CD1c-positive myeloid dendritic cell (primary cell): ENCODE measurements around the gene DMAC1.

ENCODE experiments used
- DNase-seq: peaks from one replicate; pipeline ENCODE4 v3.0.0-alpha.2; 2016; ENCODE audit errors: extremely low spot score

Gene DMAC1, protein sequence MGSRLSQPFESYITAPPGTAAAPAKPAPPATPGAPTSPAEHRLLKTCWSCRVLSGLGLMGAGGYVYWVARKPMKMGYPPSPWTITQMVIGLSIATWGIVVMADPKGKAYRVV

DNA sequence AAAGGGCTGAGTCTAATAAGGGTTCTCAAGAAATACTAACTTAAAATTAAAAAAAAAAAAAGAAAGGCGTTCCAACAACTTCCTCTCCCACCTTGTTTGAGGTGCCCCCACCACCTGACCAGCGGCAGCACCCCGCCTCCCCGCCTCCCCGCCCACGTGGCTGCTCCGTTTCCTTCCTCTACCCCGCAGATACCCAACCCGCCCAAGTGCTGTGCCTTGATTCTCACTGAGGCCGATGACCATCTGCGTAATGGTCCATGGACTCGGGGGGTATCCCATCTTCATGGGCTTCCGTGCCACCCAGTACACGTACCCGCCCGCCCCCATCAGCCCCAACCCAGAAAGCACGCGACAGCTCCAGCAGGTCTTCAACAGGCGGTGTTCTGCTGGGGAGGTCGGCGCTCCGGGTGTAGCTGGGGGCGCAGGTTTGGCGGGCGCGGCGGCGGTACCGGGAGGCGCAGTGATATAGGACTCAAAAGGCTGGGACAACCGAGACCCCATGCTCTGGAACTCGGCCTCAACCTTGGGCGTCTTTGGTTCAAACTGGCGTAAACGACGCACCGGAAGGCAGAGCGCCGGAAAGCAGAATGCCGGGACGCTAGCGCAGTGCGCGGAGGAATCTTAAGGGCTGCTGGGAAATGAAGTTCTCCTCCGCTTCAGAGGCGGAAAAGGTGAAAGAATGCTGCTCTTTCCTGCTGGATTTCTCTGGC is at the start of gene DMAC1:
DMAC1 (minus strand) TSS at position 545 of the 710 bp plus-strand sequence; CDS start at position 501, 44 bp downstream.
- DNase-seq, result peak; percentile 81

DNA sequence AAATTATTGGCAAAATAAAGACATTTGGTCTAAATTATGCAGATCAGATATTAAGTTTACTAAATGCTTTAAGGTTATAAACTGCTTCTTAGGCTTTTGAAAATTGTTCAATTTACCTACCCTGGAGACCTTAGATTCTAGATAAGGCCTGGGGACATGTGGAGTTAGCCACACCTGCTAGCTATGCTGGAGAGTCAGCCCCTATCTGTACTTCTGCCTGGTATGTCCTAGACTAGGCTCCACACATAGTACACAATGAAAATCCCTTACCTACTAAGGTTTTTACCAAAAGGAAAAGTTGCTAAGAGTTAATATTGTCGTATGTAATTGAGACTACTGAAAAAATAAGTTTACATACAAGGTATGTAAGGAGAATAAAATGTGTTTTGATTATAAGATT is 49.8 kb upstream of the DMAC1 start:
- no peak for DNase-seq

DNA sequence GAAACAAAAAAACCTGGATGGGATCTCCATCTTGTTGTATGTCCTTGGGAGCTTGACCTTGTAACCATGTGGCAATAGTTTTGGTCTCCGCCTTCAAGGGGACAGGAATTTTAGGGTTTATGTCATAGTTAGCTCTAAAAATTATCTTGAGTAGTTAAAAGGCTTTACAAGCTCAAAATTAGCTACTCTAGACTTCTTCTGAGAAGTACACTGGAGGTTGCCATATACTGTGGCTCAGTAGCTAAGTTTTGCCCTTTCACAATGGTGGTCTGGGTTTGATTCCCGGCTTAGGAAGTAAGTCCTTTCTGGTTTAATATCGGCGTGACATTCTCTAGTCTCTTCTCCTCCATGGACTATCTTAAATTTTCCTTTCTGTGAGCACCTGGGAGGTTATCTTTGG is 48.9 kb upstream of the DMAC1 start:
- no peak for DNase-seq

DNA sequence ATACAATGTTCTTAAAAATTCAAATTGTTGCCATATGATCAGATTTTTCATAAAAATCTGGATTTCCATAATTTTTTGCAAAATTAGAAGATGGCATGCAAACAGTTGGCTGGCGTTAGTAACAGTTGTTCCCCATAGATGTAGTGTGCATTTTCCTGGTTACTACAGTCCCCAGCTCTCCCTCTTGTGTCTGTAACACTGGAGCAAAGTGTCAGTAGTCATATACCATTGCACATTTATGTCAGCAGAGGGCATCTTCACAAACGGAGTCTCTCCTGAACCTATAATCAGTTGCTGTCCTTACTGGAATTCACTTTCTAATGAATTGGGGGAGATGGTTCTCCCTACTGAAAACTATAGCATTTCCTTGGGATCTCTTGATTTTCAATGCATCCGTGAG is 44.7 kb upstream of the DMAC1 start:
- peak; percentile 5 for DNase-seq

DNA sequence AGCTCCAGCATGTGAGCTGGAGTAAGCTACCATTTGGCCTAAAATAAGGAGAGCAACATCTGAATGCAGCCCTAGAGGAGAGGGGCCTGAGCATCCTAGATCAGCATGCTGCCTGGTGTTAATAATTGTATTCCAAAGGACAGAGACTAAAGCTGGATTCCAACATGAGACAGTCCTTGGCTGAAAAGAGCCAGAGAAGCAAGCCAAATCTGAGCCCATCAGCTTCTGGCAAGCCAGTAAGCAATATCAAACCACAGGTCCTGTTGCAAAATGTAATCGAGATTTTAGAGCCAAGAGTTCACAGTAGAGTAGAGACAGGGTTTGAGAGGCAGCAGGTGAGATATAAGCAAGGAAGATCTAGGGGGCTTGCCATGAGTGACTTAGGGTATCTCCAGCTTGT is 42.3 kb upstream of the DMAC1 start:
- DNase-seq, result no peak

DNA sequence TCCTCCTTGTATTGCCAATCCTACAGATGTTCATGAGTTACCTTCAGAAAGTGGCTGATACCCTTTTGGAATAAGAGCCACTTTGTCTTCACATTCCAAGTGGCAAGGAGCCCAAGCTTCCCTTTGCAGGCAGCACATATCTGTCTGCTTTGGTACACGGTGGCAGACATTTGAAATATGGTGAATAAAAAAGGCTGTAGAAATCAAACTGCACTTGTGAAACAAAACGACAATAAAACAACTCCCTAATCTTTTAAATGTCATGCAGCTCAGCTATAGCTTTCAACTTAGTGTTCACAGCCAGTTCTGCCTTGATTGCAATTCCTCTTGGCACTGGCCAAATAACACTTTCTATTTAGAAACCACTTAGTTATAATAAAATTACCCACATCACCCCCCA is 35.0 kb upstream of the DMAC1 start:
- DNase-seq, result no peak

DNA sequence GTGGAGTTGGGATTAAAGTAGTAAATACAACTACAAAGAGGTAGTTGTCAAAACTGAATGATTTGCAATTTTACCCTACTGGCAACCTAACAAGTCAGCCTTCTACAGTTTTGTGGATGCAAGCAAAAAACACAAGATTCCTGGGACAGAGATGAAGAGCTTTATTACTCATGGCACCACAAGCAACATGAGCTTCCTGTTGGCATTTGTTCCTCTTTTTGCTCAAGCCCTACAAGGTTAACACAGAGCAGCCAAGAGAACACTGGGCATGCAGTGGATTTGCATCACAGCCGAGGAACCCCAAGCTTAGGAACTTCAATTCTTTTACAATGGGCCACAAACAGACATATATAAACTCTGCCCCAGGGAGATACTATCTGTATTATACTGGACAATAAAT is 28.8 kb upstream of the DMAC1 start:
- DNase-seq, result peak; percentile 11

DNA sequence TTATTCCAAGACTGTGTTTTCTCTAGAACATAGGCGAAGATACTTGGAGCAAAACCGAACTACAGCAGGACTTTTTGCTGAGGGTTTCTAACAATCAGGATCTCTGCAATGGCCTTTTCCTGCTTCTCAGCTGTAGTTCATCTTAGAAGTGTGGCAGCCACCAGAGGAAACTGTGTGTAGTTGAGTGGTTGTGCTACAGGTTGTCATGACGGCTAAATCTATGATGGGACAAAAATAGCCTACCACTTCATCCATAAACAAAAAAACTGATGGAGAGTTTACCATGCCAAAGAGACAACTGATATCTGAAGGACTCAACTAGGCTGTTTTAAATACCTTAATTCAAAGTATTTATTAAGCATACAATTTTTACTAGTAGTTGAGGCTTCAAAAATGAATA is 28.2 kb upstream of the DMAC1 start:
- no peak for DNase-seq

DNA sequence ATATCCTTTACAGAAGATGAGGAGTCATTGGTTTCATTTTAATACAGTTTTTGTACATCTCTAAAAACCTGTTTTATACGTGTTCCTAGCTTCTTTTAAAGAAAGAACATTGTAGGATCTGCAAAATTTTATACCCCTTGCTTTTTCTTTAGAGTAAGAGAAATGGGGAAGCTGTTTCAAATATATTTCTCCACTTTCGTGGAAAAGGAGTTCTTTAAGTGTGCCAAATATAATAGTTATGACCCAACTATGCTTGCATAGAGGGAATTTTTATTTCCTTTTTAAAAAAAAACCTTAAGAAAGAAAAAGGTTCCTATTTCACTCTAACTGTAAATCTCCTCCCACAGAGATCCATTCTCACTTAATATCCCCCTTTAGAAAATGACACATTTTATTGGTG is 27.5 kb upstream of the DMAC1 start:
- DNase-seq, result no peak

DNA sequence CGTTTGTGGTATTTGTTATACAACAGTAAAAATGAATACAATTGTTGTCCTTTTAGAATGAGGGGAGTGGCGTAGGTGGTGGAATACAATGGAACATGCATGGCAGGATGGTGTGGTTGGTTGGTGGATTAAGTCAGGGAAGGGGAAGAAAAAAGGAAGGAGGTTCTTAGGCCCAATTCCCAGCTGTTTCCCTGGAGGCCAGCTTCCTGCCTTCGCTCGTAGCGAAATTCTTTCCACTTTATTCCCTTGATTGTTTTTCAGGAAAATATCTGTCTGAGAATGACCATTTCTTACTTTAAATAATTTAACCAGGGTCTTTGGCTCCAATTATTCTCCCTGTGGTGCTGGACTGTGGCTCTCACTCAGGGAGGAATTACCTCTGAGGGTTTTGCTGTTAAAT is 24.1 kb upstream of the DMAC1 start:
- no peak for DNase-seq

DNA sequence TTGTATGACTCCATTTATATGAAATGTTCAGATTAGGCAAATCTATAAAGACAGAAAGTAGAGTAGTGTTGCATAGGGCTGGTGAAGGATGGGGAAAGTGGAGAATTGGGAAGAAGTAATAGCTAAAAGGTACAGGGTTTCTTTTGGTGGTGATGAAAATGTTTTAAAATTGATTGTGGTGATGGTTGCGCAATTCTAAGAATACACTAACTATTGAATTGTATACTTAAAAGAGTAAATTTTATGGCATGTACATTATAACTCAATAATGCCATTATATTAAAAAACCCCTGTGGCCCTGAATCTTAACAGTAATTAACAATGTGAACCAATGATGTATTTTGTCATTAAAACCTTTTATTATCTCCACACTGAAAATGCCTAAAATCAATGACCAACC is 20.4 kb upstream of the DMAC1 start:
- no peak for DNase-seq

DNA sequence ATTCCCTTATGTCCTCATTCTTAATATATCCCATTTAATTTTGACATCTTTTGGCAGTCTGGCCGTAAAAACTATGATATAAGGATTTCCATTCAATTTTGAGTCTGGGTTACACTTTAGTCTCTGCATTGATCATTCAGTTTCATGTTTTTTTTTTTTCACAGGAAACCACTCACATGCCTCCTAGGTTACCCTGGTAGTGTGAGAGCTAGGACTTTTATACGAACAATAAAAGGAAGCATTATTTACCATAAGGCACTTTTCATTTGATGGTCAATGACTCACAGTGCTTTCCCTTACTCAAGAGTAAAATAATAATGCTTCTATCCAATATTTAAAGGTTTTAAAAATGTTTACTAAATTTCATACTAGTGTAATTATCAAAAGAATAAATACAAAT is 16.4 kb upstream of the DMAC1 start:
- no peak for DNase-seq

DNA sequence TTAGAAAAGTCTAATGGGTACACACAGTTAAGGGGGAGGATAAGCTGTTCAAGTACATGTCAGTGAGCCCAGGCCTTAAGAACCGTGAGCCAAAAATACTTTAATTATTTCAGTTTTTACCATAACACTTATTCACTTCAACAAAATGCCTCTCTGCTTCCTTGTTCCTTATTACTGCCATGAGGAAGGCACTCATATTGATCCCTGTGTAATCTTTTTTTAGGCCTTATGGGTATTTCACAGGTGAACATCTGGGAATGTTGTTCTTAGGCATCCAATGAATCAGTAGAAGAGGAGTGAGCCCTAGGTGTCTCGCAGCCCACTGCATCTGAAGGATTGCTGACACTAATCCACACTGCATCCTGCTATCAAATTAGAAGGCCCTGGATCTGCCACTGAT is 13.5 kb upstream of the DMAC1 start:
- no peak for DNase-seq

DNA sequence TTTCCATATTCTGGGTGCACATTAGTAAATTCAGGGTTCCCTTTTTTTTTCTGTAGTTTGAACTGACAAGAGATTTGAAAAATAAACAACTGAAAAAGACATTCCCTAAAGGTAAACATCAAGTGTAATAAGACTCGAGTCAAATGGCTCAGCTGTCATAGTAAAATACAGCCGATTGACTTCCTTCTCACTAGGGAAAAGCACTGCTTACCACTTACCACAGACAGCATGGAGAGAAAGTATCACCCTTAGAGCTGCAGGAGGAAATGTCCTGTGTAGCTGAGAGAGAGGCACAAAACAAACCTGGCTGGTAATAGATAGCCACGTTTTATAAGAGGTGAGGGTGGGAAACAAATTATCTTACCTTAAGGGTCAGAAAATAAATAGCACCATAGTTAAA is 12.1 kb upstream of the DMAC1 start:
- no peak for DNase-seq

DNA sequence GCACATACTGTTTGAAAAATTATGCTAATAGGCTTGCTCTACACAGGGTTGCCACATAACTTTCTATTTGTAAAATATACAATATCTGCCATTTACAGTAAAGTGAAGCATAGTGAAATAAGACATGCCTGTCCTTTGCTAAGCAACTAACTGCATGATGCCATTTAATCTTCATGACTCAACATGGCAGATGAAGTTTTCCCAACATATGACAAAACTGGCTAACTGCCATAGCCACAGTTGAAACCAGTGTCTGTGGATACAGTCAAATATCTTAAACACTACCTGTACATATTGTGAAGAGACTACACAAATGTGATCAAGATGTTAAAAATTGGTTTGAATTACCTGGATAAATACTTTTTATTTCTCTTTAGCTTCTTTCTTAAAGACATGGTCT is 3.1 kb upstream of the DMAC1 start:
- no peak for DNase-seq

DNA sequence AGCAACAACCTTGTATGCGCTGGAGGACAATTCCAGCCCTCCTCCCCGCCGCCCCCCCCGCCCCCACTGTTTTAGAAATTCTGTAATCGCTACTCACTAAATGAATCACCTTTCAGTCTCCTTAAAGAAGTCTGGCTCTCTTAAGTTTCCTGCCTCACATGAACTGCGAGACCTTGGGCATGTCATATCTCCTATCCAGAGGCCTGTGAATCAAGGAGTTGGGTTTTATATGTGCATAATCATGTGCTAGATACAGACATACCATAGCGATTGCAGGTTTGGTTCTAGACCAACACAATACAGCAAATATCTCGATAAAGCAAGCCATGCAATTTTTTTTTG is 337 bp upstream of the DMAC1 start:
- DNase-seq, result no peak

DNA sequence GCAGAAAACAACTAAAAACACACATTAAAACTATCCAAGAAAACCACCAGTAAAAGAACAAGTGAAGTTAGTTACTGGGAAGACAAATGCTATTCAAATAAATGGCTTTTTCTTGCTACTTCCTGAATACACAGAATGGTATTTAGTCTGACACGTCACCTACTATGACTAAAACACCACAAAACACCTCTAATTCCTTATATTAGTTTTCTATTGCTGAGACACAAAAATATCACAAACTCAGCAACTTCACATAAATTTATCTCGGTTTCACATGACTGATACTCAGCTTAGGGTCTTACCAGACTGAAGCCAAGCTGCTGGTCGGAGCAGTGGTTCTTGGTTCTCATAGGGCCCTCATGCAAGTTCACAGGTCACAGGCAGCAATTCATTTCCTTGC is 5.4 kb downstream of the DMAC1 start:
- DNase-seq, result no peak

DNA sequence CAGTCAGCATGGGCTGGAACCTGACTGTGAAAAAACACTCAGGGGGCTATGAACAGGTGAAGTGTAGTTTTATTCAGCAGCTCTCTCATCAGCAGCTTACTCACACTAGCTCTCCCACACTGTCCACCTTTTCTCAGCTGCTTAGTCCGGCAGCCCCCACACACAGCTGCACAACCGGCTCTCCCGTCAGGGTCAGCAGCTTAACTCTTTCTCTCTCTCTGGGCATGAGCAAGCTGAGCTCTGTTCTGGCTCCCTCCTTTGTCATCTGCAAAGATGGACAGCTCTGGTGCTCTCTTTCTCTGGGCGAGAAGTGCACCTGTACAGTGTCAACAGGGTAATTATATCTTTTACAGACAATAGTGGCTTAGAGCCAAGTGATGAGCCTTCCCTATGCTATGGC is 8.2 kb downstream of the DMAC1 start:
- no peak for DNase-seq

DNA sequence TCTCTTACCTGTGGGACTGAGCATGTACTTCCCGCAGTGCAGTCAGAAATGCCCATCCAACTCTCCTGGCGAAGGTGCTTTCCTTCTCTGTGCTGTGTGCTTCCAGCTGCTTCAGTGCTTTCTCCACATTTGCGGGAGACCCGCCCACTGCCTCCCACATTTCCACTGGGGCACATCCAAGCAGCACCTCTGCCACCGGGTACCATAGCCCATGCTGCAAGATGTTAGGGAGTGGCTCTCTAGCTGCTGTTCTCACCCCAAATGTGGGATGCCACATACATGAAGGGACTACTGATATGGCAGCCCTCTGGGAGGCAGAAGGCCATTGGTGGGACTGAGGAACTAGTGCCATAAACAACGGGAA is 8.8 kb downstream of the DMAC1 start:
- DNase-seq, result no peak

DNA sequence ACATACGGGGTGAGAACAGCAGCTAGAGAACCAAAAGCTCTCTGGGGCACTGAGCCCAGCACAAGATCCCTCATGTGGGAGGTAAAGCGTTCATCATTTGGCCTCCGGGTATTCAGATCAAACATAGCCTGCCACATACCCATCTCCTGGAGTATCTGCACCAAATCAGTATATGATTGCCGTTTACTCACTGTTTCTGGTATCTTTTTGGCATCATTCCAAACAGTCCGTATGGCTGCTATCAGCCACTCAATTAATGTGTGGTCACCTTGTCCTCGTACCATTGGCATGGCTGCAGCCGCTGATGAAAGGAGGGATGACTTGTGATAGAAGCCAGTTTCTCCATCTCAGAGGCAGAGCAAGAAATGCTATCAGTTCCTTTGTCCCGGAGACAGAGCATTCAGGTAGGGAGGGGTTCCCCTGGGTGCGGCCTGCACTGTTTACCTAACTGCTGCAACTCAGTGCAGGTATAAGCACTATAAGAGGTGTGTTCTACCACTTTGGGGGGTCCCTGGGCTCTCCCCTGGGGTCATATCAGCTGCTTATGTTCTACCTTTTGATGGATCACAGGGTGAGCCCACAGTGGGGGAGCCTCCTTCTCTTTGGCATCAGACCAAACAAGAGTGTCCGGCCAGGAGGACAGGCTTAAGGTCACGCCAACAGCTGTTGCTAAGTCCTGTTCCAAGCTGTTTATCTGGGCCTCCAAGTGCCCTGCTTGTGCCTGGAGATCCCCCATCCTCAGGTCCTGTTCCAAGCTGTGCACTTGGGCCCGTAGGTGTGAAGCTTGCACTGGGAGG is 9.4 kb downstream of the DMAC1 start:
- no peak for DNase-seq

DNA sequence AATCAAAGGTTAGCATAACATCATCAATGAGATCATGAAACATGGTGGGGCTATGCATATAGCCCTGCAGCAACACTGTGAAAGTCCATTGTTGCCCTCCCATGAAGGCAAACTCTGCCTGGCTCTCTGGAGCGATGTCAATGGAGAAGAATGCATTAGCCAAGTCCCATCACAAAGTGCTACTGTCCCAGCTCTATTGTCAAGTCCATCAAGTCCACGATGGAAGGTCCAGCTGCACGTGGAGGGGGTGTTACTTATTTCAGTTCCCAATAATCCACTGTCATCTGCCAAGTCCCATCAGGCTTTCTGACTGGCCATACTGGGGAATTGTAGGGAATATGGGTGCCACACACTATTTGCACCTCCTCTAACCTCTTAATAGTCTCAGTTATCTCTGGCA is 10.8 kb downstream of the DMAC1 start:
- no peak for DNase-seq

DNA sequence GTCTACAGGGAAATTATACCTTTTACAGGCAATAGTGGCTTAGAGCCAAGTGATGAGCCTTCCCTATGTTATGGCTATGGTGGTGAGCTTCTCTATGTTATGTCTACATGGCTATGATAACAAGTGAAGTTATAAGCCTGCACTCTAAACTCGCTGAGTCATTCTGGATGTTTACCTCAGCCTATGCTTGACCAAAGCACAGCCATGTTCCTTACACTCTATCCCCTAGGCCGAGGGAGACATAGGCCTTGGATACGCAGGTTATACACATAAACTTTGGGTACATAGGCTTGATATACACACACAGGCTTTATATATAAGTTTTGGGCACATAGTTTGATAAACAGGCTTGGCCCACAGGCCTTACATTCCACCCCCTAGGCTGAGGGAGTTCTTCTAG is 13.8 kb downstream of the DMAC1 start:
- DNase-seq, result no peak

DNA sequence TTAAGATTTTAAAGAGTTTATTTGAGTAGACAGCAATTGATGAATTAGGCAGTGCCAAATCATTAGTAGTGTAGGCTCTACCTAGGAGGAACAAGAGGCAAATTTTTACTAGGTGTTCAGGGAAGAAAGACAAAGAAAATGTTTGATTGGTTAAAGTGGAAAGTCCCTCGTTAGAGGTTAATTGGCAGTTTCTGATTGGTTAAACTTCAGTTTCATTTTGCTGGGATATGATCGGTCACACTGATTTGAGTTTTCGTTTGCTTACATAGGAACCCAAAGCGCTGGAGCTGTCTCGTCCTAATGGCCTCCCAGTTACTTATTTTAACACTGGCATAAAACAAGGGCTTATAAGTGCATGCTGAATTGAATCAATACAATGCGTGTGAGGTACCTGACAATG is 15.1 kb downstream of the DMAC1 start:
- DNase-seq, result no peak

DNA sequence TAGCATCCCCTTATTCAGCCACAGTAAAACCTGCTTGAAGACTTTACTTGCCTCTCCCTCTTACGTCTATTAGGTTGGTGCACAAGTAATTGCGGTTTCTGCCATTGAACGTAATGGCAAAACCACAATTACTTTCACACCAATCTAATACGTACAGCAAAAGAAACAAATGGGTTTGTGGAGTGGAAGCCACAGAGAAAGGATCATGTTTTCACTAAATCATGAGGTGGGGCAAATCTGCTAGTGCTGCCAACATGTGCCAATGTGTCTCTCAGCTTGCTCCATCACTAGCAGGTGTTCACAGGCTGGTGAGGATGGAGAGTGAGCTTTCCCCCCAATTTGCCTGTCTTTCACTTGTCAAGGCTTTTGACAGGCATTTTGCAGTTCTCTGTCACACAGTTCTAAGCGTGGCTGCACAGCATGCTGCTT is 15.9 kb downstream of the DMAC1 start:
- DNase-seq, result no peak
